ENCODE data around the gene STPG2. TPM values are rescaled to one million over a fixed set of nuclear protein-coding genes. Genes with fewer than 3 reads are reported as not detected.

The STPG2 gene
- total RNA-seq, 1 donor, result under 0.01 TPM

GRCh38 chr4:97759785-97760184 is 383.5 kb downstream of the STPG2 start:
- no peak for DNase-seq (ENCODE audit: insufficient read length, low spot score, missing footprints)
- TF ChIP-seq CTCF (IDR thresholded peaks at IDR 0.05; ENCODE audit: extremely low read depth, low read depth, low read length), result no peak
- Histone ChIP-seq H3K27ac (ENCODE audit: low read depth, low read length) (no peak overlapping the region), H3K4me2 (ENCODE audit: insufficient read depth, low read length) (no peak overlapping the region), H3K36me3 (ENCODE audit: insufficient read depth, low read length) (no peaks in the 10 kb centered on the region), H3K4me1 (ENCODE audit: insufficient read depth, low read length) (no peaks in the 10 kb centered on the region), H2AFZ (ENCODE audit: low read length) (no peak overlapping the region), H3K9me3 (ENCODE audit: low read depth, low read length) (peaks cover 3% of the 10 kb centered on the region), H3K4me3 (ENCODE audit: insufficient read depth, low read length) (no peak overlapping the region), H3K79me2 (ENCODE audit: insufficient read depth, low read length) (no peaks in the 10 kb centered on the region), H4K20me1 (ENCODE audit: insufficient read depth, low read length) (no peaks in the 10 kb centered on the region), H3K27me3 (ENCODE audit: insufficient read depth, low read length) (no peaks in the 10 kb centered on the region)

DNA sequence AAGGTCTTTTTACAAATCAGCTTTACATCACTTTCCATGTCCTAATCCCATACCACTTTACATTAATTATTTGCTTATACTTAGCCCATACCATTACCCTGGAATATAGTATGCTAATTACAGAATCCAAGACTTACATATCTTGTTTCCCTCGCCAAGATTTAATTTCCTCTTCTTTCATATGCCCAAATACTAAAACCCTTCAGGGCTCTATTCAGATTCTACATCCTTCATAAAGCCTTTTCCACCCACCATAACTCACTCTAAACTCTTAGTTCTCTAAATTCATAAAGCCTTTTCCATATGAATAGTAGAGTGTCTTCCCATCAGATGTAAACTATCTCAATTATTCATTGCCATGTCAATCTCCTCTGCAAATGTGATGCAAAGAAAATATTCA is 390.7 kb downstream of the STPG2 start:
- no peak overlapping the region for H2AFZ ChIP-seq (ENCODE audit: low read length)
- TF ChIP-seq CTCF (IDR thresholded peaks at IDR 0.05; ENCODE audit: extremely low read depth, low read depth, low read length), result no peak

GRCh38 chr4:97747945-97748344 is 395.3 kb downstream of the STPG2 start:
- Histone ChIP-seq H3K79me2 (ENCODE audit: insufficient read depth, low read length) (no peaks in the 10 kb centered on the region), H3K4me1 (ENCODE audit: insufficient read depth, low read length) (no peaks in the 10 kb centered on the region), H3K36me3 (ENCODE audit: insufficient read depth, low read length) (no peaks in the 10 kb centered on the region), H3K9me3 (ENCODE audit: low read depth, low read length) (peaks cover 1% of the 10 kb centered on the region), H3K4me2 (ENCODE audit: insufficient read depth, low read length) (no peak overlapping the region), H3K4me3 (ENCODE audit: insufficient read depth, low read length) (no peak overlapping the region), H4K20me1 (ENCODE audit: insufficient read depth, low read length) (no peaks in the 10 kb centered on the region), H3K27ac (ENCODE audit: low read depth, low read length) (no peak overlapping the region), H3K27me3 (ENCODE audit: insufficient read depth, low read length) (no peaks in the 10 kb centered on the region), H2AFZ (ENCODE audit: low read length) (no peak overlapping the region)
- no peak for TF ChIP-seq CTCF (IDR thresholded peaks at IDR 0.05; ENCODE audit: extremely low read depth, low read depth, low read length)
- DNase-seq (ENCODE audit: insufficient read length, low spot score, missing footprints), result no peak

More for the DNA sequence above, 390.7 kb downstream of the STPG2 start:
- no peaks in the 10 kb centered on the region for H3K36me3 ChIP-seq (ENCODE audit: insufficient read depth, low read length)
- peaks cover 1% of the 10 kb centered on the region for H3K9me3 ChIP-seq (ENCODE audit: low read depth, low read length)
- DNase-seq (ENCODE audit: insufficient read length, low spot score, missing footprints), result no peak
- no peaks in the 10 kb centered on the region for H3K79me2 ChIP-seq (ENCODE audit: insufficient read depth, low read length)
- H3K27me3 ChIP-seq (ENCODE audit: insufficient read depth, low read length), result no peaks in the 10 kb centered on the region
- no peak overlapping the region for H3K27ac ChIP-seq (ENCODE audit: low read depth, low read length)
- no peak overlapping the region for H3K4me2 ChIP-seq (ENCODE audit: insufficient read depth, low read length)
- H3K4me1 ChIP-seq (ENCODE audit: insufficient read depth, low read length), result no peaks in the 10 kb centered on the region
- H3K4me3 ChIP-seq (ENCODE audit: insufficient read depth, low read length), result no peak overlapping the region
- no peaks in the 10 kb centered on the region for H4K20me1 ChIP-seq (ENCODE audit: insufficient read depth, low read length)

DNA sequence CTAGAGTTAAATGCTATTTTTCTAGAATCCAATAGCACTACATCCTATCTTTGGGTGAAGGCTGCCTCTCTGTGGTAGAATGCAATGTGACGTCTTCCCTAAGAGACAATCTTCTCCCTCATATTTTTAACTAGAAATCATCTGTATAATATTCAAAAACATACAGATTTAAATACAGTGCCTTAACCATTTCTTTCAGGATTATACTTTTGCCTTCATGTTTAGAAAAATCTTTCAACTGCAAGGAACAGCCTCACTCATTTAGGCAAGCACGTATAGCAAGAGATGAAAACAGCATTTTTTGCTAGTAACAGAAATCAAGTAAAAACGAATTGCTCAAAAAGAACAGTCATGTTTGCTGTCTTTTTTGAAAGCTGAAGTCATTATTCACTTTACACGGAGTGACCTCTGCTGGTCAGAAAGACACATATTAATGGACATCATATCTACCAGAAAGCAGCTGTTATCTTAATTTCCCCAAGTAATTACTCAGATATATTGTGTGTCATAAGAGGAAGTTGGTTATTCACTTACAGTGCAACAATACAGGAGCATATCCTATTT is 422.3 kb downstream of the STPG2 start:
- no peaks in the 10 kb centered on the region for H3K4me1 ChIP-seq (ENCODE audit: insufficient read depth, low read length)
- no peak overlapping the region for H3K4me3 ChIP-seq (ENCODE audit: insufficient read depth, low read length)
- H3K27me3 ChIP-seq (ENCODE audit: insufficient read depth, low read length), result no peaks in the 10 kb centered on the region
- no peaks in the 10 kb centered on the region for H3K36me3 ChIP-seq (ENCODE audit: insufficient read depth, low read length)
- no peak overlapping the region for H3K4me2 ChIP-seq (ENCODE audit: insufficient read depth, low read length)
- no peak for TF ChIP-seq CTCF (IDR thresholded peaks at IDR 0.05; ENCODE audit: extremely low read depth, low read depth, low read length)
- H2AFZ ChIP-seq (ENCODE audit: low read length), result no peak overlapping the region
- H3K79me2 ChIP-seq (ENCODE audit: insufficient read depth, low read length), result no peaks in the 10 kb centered on the region
- no peaks in the 10 kb centered on the region for H4K20me1 ChIP-seq (ENCODE audit: insufficient read depth, low read length)
- DNase-seq (ENCODE audit: insufficient read length, low spot score, missing footprints), result peak; percentile 19
- no peak overlapping the region for H3K27ac ChIP-seq (ENCODE audit: low read depth, low read length)
- no peaks in the 10 kb centered on the region for H3K9me3 ChIP-seq (ENCODE audit: low read depth, low read length)

Data from osteoblast (primary cell).